NCI-H510A (cell line): Measurements from ENCODE around the gene SPEN.
A peak's percentile ranks its signal among the peaks of the same experiment; 100 is the strongest.
"Not testable (repeated sequence)": the region's sequence is repeated elsewhere in the genome, so short reads cannot be mapped to it uniquely, and the experiment has no call there.

Experiments used
- DNase-seq: peaks from one replicate; lab custom pipeline; 2025; lab: John Stamatoyannopoulos, UW

SPEN gene

DNA sequence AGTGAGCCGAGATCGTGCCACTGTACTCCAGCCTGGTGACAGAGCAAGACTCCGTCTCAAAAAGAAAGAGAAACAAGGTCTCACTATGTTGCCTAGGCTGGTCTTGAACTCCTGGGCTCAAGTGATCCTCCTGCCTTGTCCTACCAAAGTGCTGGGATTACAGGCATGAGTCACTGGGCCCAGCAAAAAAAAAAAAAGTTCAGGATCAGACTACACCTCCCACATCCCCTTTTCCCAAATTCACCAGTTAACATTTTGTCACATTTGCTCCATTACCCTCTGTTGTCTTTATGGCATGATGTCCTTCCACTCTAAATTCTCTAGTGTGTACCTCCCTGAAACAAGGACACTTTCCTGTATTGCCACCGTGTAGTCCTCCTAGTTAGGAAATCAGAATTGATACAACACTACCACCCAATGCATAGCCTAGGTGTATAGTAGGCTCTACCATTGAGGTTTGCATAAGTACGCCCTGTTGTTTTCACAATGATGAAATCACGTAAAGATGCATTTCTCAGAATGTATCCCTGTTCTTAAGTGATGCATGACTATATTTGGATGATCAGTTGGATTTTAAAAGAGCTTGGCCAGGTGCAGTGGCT is 10.7 kb downstream of the SPEN start:
- DNase-seq = no peak

DNA sequence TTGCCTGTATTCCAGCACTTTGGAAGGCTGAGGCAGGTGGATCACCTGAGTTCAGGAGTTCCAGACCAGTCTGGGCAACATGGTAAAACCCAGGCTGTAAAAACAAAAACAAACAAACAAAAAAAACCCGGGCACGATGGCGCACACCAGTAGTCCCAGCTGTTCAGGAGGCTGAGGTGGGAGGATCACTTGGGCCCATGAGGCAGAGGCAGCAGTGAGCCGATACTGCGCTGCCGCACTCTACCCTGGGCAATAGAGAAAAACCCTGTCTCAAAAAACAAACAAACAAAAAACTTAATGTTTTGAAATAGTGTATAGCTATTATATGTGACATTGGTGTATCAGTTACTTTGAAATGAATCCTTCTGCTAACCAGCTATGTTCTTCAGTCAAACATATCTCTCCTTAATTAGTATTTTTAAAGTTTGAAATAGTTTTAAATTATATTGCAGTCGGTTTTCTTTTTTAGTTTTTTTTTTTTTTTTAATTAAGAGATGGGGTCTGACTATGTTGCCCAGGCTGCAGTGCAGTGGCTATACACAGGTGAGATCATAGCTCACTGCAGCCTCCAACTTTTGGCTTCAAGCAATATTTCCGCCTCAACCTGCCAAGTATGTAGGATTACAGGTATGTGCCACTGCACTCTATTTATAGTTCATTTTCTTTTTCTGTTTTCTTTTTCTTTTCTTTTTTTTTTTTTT is 11.3 kb downstream of the SPEN start:
- DNase-seq = no peak

- no peak for DNase-seq
Measured at GRCh38 chr1:15863156-15863901, 15.8 kb downstream of the SPEN start.

- no peak for DNase-seq
Measured at GRCh38 chr1:15866721-15867201, 19.3 kb downstream of the SPEN start.

DNA sequence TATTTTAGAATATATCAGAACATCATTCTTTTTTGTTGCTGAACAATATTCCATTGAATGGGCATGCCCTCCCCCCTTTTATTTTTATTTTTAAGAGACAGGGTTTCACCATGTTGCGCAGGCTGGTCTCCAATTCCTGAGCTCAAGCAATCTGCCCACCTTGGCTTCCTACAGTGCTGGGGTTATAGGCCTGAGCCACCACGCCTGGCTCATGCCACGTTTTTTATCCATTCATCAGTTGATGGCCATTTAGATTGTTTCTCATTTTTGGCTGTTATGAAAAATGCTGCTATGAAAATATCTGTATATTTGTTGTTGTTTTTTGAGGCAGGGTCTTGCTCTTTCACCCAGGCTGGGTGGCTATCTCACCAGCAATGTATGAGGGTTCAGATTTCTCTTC is 19.8 kb downstream of the SPEN start:
- no peak for DNase-seq

DNA sequence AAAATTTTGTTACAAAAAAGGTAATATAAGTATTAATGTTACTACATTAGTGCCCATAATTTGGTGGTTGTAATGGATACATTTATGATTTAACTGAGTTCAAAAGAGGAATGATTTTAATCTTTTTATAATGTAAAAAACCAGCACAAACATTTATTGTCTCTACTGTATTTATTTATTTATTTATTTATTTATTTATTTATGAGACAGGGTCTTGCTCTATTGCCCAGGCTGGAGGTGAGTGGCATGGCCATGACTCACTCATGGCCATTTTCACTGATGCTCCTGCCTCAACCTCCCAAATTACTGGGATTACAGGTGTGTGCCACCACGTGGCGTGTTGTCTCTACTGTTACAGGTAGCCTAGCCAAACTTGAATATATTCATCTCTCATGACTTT is 21.9 kb downstream of the SPEN start:
- no peak for DNase-seq

DNA sequence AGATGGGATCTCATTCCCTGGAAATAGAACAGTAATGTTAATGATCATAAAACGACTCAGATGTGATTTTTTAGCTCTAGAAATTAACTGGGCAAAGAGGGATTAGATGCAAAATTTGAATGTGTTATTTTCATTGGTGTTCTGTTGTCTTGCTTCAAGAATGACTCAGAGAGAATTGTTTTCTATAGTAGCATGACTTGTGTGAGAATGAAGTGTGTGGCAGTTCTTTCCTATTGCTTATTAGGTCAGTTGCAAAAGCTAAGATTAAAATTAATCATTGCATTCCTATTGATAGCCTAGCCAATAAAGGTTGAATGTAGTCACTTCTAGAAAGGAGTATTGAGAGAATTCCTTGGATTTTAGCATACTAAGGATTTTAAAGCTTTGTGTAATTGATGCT is 22.9 kb downstream of the SPEN start:
- no peak for DNase-seq

DNA sequence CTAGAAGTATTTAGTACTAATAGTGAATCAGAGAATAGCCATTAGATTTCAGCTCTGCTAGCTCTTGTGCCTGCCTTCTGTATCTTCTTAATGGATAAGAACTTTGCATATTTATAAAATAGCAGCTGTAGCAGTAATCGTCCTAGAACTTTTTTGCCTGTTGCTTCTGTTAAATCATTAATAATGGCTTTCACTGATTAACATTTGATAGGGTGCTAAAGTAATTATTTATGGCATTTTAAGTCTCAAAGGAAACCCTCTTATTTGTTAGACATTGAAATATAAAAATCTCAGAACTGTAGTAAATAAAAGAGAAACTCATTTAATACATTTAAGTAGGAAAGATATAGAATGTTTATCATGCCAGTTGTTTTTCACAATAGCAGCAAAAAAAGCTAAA is 27.0 kb downstream of the SPEN start:
- no peak for DNase-seq

DNA sequence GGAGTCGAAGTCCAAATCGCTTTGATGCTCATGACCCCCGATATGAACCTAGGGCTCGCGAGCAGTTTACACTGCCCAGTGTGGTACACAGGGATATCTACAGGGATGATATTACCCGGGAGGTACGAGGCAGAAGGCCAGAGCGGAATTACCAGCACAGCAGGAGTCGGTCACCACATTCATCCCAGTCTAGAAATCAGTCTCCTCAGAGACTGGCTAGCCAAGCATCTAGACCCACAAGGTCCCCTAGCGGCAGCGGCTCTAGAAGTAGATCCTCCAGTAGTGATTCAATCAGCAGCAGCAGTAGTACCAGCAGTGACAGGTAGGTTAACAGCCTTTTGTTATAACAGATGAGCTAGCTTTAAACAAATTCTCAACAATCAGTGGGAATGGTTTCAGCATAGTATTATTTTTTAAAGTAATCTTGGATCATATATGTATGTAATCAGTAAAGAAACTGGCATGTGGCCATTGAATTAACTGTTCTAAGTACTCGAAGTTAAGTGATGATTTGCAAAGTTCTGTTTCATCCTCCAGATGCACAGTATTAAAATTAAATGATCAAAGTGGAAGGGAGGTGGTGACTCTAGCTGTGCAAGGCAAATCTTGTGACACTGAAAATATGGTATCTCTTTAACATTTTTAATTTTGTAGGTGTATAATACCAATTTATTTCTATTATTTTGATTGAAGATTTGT is 29.0 kb downstream of the SPEN start:
- no peak for DNase-seq

GRCh38 chr1:15881961-15882360 is 34.5 kb downstream of the SPEN start:
- DNase-seq = no peak

GRCh38 chr1:15882665-15883064 is 35.2 kb downstream of the SPEN start:
- peak; percentile 60 for DNase-seq

- no peak for DNase-seq
Measured at GRCh38 chr1:15883326-15883725, 35.8 kb downstream of the SPEN start.

- DNase-seq = no peak
Measured at GRCh38 chr1:15884477-15884876, 37.0 kb downstream of the SPEN start.

- no peak for DNase-seq
Measured at GRCh38 chr1:15885269-15885668, 37.8 kb downstream of the SPEN start.

- DNase-seq = peak; percentile 98
Measured at GRCh38 chr1:15885701-15886610, 38.4 kb downstream of the SPEN start.

- no peak for DNase-seq
Measured at GRCh38 chr1:15886611-15887167, 39.2 kb downstream of the SPEN start.

- DNase-seq = not testable (repeated sequence)
Measured at GRCh38 chr1:15892857-15893599, 45.5 kb downstream of the SPEN start.

GRCh38 chr1:15895233-15895632 is 47.7 kb downstream of the SPEN start:
- DNase-seq = no peak

DNA sequence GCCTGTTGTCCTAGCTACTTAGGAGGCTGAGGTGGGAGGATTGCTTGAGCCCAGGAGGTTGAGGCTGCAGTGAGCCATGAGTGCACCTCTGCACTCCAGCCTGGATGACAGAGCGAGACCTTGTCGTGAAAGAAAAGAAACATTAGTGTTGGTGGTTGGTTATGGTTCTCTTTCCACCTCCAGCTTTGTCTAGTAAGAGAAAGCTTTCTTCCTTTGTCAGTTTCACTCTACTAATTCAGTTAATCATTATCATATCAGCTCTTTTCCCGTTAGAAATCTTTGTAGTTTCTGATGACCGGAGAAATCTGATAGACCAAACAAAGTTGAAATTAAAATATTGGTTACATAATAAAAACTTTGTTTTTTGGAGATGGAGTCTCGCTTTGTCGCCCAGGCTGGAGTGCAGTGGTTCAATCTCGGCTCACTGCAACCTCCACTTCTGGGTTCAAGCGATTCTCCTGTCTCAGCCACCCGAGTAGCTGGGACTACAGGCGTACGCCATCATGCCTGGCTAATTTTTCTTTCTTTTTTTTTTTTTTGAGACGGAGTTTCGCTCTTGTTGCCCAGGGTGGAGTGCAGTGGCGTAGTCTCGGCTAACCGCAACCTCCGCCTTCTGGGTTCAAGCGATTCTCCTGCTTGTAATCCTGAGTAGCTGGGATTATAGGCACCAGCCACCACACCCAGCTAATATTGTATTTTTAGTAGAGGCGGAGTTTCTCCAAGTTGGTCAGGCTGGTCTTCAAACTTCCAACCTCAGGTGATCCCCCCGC is 49.5 kb downstream of the SPEN start:
- DNase-seq = not testable (repeated sequence)

GRCh38 chr1:15899266-15899665 is 51.8 kb downstream of the SPEN start:
- no peak for DNase-seq
